VCaP (cell line): ENCODE results near the gene ANGPTL4.

Source experiments
- H3K27ac ChIP-seq: fragments of 450-650 bp; 2 replicates; pipeline ENCODE4 v1.5.1; 2017
- CTCF ChIP-seq: fragments of 450-650 bp; conservative IDR thresholded peaks from 2 replicates; pipeline ENCODE4 v1.5.1; 2017; ENCODE audit warnings: mild to moderate bottlenecking, moderate library complexity

ANGPTL4 gene

GRCh38 chr19:8321986-8322637 lies 41.8 kb upstream of the ANGPTL4 start:
- no peak for TF ChIP-seq CTCF
- peak overlapping the region; percentile 82 for H3K27ac ChIP-seq

- H3K27ac ChIP-seq = peak overlapping the region; percentile 82; the same call in 1 of the 2 replicates
- TF ChIP-seq CTCF = no peak
Measured at GRCh38 chr19:8322638-8322997, 41.3 kb upstream of the ANGPTL4 start.

DNA sequence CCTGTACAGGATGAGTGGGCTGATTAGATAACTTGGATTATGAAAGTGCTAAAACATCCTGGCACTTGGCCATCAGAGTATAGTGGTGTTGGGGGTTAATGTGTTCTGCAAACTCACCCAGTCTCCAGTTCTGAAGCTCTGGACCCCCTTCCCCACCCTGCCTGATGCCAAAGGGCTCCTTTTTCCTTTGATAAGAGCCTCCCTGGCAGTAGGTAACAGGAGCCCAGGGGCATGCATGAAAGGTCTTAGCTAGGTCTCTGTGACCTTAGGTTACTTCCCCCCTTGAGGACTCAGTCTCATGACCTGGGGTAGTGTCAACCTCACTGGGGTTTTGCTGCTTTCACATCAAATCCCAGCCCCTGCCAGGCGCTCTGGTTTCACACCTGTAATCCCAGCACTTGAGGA lies 40.2 kb upstream of the ANGPTL4 start:
- no peak for TF ChIP-seq CTCF
- H3K27ac ChIP-seq = no peak overlapping the region

DNA sequence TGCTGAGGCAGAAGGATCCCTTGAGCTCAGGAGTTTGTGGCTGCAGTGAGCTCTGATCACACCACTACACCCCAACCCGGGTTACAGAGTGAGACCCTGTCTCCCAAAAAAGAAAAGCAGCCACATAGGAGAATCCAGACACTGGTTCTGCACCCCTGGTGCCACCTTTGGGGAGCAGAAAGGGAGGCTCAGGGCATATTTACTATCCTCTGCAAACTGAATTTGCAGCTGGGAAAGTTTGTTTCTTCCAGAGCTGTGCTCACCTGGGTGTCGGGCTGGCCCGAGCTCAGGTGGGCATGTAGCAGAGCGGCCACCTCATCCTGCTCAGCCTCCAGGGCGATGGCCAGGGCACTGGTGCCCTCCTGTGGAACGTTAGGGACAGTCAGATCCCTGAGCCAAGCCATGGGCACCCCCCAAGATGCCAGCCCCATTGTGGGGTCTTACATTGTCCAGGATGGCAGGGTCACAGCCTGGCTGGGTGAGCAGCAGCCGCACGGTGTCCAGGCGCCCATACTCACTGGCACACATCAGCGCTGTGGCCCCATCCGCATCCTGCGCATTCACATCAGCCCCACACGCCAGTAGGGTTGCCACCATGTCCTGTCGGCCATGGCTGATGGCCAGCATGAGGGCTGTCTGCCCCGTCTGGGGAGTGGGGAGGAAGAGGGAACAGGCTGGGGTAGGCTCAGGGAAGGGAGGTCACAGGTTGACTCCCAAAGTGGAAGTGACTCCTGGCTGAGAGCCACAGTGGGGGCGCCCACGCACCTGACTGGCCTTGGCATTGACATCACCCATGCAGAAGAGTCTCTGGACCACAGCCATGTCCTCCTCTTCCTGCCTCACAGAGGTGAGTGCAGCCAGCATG lies 39.5 kb upstream of the ANGPTL4 start:
- H3K27ac ChIP-seq = no peak overlapping the region
- TF ChIP-seq CTCF = no peak

GRCh38 chr19:8325454-8325853 lies 38.5 kb upstream of the ANGPTL4 start:
- H3K27ac ChIP-seq = no peak overlapping the region
- TF ChIP-seq CTCF = no peak

- no peak overlapping the region for H3K27ac ChIP-seq
- TF ChIP-seq CTCF = no peak
Measured at GRCh38 chr19:8329996-8330395, 34.0 kb upstream of the ANGPTL4 start.

- H3K27ac ChIP-seq = no peak overlapping the region
- no peak for TF ChIP-seq CTCF
Measured at GRCh38 chr19:8331263-8331845, 32.6 kb upstream of the ANGPTL4 start.
